HG02610 (cell line): ENCODE results near the gene SERPINB5.

ENCODE experiments used
- ATAC-seq: cut with Tn5 transposase; IDR thresholded peaks from one replicate; pipeline ENCODE4 v1.9.1; 2021; ENCODE audit warnings: mild to moderate bottlenecking, moderate library complexity; ENCODE audit not compliant: unreplicated experiment

Gene SERPINB5

DNA sequence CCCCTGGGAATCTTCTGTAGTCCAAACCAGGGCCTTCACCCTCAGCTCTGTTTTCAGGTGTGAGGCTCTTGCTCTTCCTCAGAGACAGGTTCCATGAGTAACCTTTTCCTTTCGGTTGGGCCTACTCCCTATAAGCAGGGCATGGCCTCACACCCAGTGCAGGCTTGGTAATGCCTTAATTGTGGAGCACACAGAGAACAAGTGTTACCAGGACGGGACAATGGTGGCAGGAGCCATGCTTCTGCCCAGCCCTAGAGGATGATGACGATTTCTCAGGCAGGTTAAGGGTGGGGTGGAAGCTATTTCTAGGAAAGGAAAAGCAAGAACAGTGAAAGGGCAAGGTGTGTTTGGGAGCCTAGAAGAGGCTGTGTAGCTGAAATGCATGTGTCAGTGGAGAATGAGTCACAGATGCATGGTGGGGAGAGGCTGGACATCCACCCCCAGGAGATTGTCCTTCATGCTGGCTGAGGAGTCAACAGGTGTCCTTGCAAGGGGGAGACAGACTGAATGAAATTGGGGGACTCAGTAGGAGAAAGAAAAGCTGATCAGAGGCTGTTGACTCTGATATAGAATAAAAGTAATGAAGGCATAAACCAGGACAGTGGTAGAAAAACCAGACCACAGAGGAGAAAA, 43.4 kb downstream of the SERPINB5 start:
- no peak for ATAC-seq

DNA sequence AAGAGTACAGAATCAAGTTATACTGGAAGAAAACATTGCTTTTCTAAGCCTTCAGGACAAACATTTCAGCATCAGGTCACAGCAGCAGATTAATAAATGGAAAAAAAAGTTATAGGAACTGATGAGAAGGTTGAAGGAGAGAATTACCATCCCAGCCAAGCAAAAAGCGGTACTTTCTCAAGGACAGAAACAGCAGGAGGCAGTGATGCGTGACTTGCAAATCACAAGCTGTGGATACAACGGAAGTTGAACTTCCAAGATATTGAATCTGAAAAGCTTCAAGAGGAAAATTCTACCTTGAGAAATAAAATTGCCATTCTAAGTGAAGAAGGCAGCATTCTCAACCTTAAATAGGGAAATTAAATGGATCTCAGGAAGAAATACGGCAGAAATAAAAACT, 46.9 kb downstream of the SERPINB5 start:
- ATAC-seq, result no peak

DNA sequence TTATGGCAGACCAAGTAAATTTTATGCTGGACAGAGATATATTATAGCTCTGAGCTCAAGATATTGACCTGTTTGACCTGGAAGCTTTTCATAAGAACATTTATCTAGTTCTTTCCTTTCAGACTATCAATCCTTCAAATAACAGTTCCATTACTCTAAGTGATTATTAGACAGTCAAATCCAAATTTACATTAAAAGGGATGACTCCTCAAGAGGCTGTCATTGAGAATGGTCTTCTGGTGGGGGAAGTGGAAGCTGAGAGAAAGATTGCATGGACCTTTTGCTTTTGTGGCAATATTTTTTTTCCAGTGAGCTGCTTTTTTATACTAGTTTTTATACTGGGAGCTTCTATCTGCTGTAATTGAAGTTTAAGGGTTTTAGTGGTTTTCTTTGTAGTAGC, 50.5 kb downstream of the SERPINB5 start:
- no peak for ATAC-seq

DNA sequence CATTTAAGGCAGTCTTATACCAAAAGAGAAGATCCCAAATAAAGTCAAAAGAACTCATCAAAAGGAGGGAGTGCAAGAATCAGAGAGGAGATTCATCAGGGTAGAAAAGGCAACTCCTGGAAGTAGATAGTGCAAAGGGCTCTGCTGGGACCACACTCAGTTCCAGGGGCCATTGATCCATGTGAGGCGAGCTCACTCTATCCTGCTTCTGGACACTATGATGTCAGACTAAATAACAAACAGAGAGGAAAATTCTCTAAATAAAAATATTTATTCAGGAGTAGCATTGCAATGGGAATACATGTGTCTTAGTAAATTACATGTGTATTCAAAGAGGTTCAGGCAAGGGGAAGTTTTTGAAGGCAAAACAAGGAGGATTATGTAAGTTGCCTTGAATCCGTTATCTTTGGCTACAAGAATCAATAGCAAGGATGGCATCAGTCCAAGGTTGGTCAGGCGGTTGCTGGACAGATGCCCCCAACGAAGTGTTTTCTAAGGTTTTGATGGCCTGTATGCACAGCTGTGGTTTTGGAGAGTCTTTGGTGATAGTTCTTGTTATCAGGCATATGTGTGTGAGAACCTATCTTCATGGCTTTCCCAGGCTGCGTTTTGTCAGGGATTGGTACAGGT, 52.2 kb downstream of the SERPINB5 start:
- ATAC-seq, result no peak

DNA sequence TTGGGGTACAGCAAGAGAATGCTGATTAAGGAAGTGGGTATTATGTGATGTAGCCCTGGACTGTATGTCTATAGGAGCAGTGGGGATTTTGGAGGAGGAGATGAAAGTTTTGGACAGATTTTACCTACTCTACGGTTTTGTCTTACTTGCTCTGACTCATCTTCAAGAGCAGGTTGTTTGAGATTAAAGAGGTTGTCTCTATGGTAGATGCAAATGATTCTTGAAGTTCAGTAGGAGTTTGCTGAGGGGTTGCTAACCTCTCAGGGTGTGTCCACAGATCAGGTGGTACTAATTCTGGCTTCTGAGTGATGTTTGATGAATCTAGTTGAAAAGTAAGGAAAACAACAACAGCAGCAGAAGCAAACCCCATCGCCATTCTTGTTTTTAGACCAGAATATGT, 55.7 kb downstream of the SERPINB5 start:
- no peak for ATAC-seq

DNA sequence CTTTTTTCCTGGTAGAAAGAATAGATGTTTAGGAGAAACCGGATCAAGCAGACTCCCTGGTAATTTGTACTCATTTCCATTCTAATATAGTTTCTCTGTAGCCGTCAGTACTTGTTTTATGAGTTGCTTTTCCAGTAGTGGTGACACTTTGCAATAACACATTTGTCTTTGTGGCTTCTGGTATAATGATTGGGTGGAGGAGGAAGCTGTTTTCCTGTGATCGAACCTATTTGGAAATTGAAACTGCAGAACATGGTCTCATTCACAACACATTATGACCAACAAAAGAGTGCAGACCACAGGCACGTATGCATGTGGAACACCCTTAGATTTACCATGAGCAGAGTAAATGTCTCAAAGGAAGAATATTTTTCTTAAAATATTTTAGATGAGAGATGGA, 57.9 kb downstream of the SERPINB5 start:
- ATAC-seq, result peak; percentile 54

DNA sequence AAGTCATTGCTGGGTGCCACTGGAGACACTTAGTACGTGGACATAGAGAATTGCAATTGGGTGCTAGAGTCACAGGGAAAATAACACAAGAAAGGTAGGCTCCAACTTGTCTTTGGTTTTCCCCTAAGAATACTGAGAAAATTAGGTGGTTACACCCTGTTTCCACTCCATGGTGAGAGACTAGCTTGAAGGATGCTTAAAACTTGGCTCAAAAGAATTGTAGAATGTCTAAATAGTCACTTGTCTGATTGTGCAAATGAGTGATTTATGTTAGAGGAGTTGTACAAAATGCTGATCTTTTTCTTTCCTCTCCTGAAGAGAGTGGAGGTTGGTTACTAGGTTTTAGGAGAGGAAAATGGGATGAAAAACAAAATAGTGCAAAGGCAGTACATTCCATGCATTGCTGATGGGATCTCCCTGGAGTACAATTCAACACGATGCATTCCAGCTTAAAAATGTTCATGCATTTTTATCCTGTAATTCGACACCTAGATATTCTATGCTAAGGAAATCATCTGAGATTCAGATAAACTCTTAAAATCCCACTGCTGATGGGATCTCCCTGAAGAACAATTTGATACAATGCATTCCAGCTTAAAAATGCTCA, 63.2 kb downstream of the SERPINB5 start:
- ATAC-seq, result no peak

DNA sequence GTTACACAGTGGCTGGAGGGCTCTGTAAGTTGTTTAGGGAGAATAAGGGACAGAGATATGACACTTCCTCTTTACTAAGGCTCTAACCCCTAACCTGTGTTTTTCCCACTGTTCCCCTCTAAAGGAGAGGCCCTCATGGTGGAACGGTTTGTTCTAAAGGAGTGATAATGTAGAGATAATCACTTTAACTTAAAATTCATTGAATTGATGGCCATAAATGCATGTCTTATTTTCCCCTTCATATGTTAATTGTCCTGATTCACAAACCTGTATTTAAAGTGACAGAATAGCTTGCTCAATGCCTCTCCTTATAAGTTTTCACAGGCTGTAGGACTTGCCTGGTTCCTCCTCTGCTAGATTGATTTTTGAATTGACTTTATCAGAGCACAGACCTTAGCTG, 65.3 kb downstream of the SERPINB5 start, which contains the start of gene SERPINB12:
TSS of gene SERPINB12 (plus strand) at position 301 of the 400 bp plus-strand sequence. CDS start 13,791 bp downstream, outside the sequence.
- ATAC-seq, result no peak

DNA sequence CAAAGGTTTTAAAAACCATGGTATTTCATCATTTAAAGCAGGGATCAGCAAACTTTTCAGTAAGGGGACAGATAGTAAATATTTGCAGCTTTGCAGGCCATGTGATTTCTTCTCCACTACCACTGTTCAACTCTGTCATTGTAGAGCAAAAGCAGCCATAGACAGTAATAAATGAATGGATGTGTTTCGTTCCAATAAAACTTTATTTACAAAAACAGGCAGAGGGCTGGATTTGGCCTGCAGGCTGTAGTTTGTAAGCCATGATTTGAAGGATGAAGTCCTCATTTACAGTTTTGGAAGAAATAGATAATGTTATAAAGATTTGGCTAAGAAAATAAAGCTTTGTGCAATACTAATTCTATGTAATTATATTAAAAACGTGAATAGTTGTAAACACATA, 67.3 kb downstream of the SERPINB5 start:
- ATAC-seq, result no peak

DNA sequence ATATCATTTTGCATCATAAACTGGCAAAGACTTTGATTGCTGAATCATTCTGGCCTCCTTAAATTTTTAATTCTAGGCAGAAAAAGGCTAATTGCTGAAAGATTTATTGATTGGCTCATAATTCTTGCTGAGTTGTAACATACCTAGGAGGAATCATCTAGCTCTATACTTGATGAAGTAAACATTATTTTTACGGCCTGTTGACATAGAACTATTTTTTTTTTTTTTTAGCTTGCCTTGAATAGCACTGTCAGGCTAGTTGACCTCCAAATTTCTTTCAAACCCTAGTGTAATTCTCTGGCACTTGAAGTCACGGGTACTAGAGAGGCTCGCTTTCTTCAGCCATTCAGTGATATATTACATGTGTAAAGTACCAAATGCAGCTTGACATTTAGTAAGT, 68.2 kb downstream of the SERPINB5 start:
- no peak for ATAC-seq

DNA sequence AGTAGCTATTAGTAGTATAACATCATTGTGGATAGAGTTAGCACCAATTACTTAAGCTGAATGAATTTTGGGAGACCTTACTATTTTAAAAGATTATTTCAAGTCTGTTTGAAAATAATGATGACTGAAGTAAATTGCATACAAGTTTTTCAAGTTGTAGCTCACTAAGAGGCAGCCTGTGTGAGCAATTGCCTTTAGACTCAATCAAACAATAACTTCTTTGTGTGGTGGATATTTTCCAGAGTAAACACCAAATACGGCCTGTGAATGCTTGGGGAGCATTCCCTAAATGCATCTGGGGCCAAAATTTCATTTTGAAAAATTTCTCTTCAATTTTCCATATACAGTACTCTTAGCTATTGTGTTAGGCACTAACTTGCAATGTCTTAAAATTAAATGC, 73.3 kb downstream of the SERPINB5 start:
- no peak for ATAC-seq

DNA sequence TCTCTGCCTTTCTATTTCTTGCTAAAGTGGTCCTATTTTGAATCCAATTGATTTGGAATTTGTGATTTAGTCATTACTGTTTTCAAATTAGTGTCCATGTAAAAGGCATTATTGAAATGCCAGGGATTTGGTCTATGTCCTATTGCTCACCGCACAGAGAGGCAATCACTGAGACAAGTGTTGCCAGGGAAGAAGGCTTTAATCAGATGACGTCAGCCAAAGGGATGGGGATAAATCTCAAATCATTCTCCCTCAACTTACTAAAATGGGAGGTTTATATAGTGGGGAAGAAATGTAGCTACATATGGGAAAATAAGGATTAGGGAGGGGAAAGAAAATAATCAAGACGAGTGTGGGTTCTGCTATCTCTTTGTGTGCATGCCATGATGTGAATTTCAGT, 75.0 kb downstream of the SERPINB5 start:
- ATAC-seq, result no peak

DNA sequence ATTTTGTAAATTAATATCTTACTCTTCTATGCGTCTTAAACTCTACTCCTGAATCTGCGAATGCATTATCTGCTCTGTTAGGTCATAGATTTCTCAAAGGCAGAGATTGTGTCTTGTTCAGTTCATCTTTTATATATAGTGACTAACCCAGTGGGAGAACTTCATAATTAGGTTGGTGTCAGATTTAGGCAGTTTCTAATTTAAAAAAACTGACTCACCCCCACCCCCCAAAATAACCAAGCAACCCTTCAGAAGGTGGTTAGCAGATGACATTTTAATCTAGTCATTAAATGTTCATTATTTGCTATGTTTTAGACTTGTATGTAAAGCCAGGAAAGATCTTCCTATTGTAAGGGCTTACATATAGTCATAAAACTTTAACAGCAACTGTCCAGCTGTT, 75.8 kb downstream of the SERPINB5 start:
- no peak for ATAC-seq

DNA sequence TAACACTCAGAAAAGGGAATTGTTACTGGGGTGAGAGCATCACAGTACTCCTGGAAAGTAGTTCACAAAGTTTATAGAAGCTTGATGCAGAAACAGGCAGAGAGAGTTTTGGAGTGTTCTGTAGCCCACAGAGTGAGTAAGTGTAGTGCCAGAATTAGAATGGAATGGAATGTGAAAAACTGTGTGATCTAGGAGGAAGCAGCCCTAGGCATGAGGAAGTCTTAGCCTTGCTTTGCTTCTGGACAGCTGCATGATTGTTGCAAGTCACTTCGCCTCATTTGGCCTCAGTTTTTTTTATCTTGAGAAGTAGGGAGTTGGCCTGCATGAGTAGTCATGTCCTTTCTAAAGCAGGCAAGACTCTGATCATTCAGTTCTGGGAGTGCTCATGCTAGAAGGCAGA, 76.3 kb downstream of the SERPINB5 start:
- ATAC-seq, result no peak
